NCI-H226 (cell line): Measurements from ENCODE around the gene MEIOB.
"Not testable (repeated sequence)": the region's sequence is repeated elsewhere in the genome, so short reads cannot be mapped to it uniquely, and the experiment has no call there.

Source experiments
- DNase-seq: peaks from one replicate; pipeline ENCODE4 v3.0.0-alpha.2; 2015

The MEIOB gene

GRCh38 chr16:1906055-1906845, 34.3 kb upstream of the MEIOB start:
- DNase-seq, result no peak

GRCh38 chr16:1903845-1904840, 32.2 kb upstream of the MEIOB start:
- no peak for DNase-seq

DNA sequence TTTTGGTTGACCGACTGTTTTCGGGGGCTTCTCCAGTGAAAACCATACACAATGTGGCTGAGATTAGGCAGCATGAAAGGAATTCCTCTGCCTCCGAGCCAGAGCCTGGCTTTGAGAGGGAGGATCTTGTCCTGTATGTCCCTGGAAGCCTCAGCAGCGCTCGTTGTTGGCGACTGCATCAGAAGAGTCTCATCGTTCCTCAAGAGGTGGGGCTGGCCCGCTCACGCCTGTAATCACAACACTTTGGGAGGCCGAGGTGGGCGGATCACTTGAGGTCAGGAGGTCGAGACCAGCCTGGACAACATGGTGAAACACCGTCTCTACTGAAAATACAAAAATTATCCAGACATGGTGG, 31.2 kb upstream of the MEIOB start:
- no peak for DNase-seq

DNA sequence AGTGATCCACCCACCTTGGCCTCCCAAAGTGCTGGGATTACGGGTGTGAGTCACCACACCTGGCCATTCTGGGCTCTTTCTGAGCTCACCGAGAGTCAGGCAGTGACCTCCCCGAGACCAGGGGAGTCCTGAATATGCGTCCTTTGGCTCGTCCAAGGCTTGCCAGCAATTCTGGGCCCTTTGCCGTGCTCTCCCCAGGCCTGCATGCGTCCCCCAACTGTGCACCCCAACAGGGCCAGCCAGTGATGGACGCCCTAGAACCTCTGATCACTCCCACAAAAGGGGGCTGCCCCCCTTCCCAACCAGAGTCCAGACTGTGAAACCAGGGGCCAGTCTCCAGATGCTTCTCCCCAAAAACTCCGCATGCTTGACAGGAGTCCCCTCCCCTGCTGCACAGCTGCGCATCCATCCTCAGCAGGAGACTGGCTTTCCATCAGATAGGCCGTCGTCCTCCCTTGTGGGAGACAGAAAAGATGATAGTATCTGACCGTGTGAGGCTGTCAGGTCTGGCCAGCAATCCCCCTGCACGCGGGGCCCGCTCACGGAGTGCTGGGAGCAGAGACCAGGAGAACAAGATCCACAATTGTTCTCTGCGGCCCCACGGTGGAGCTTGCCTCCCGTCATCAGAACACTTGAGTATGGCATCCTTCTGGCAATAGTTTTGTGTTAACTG, 30.7 kb upstream of the MEIOB start:
- DNase-seq, result no peak

DNA sequence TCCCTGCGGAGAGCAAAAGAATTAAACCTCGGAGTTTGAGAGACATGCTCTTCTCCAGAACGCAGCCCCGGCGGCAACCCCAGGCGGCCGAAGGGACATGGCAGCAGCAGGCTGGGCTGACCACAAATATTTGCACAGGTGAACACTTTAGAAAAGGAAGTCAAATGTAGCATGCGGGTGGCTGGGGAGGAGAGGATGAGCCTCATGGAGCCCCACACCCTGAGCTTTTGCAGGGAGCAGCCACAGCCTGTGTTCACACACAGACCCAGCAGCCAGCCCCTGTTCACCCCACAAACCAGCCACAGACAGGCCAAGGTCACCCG, 28.4 kb upstream of the MEIOB start:
- DNase-seq, result no peak

DNA sequence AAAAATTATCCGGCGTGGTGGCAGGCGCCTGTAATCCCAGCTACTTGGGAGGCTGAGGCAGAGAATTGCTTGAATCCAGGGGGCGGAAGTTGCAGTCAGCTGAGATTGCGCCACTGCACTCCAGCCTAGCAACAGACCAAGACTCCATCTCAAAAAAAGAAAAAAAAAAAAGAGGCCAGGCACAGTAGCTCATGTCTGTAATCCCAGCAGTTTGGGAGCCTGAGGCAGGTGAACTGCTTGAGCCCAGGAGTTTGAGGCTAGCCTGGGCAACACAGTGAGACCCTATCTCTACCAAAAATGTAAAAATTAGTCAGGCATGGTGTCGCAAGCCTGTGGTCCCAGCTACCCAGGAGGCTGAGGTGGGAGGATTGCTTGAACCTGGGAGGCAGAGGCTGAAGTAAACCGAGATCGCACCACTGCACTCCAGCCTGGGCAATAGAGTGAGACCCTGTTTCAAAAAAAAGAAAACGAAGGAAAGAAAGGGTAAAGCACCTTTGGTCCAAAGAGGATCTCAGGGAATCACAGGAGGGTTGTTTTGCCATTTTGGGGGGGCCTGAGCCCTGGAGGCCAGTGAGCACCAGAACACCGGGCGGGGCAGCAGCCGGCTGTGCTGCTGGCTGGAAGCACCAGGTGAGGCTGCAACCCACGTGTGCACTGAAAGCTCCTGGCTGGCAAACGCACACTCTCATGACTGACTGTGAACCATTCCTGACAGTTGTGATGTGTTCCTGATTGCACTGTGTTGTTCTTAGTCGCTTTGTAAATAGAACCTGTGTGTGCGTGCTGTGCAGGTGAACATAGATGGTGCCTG, 27.9 kb upstream of the MEIOB start:
- DNase-seq, result no peak

DNA sequence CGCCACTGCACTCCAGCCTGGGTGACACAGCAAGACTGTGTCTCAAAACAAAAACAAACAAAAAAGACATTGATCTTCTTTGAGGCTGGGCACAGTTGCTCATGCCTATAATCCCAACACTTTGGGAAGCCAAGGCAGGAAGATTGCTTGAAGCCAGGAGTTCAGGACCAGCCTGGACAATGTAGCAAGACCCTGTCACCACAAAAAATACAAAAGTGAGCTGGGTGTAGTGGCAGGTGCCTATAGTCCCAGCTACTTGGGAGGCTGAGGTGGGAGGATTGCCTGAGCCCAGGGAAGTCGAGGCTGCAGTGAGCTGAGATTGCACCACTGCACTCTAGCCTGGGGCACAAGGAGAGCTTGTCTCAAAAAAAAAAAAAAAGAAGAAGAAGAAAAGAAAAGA, 25.7 kb upstream of the MEIOB start:
- not testable (repeated sequence) for DNase-seq

- DNase-seq, result no peak
Observed at GRCh38 chr16:1895949-1896675, 24.1 kb upstream of the MEIOB start.

DNA sequence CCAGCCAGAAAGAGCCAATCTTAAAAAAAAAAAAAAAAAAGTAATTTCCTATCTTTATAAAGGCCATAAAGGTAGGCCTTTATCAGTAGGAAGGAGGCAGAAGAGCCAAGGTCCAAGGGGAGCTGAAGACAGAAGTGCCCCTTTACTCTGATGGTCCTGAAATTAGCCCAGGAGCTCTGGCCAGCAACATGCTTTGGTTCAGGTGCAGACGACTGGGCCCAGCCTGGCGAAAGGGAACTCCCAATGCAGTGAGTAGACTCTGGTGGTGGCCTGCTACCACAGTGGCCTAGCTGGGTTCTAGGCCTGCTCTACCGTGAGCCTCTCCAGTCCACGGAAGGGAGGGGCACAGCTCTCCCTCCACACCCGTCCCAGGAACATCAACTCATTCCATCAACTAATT, 23.1 kb upstream of the MEIOB start:
- no peak for DNase-seq

- no peak for DNase-seq
Observed at GRCh38 chr16:1890708-1891050, 18.7 kb upstream of the MEIOB start.

DNA sequence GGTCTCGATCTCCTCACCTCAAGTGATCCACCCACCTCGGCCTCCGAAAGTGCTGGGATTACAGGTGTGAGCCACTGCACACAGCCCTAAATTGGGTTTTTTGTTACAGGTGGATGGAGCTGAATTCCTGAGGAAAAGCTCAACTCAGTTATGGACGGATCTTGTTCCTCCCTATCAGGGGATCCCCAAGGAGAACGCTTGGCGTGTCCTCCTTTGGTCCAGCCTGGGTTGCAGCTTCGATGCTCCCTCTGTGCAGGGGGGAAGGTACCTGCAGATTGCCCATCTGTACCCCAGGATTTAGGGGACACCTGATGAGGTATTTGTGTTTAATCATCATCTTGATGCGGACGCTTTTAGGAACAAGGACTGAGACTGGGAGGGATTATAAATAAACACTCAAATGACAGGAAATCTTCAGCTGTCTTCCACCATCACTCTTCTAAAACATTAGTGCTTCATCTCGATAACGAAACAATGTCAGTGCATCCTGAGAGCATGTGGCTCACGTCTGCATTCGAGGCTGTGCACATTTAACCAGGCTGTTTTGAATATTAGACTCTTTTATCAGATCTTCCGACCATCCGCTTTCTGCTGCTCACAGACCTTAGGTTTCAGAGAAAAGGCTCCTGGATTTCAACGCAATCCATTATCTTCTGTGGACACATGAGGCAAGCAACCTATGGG, 18.2 kb upstream of the MEIOB start:
- DNase-seq, result no peak

GRCh38 chr16:1887711-1888354, 15.9 kb upstream of the MEIOB start:
- no peak for DNase-seq

DNA sequence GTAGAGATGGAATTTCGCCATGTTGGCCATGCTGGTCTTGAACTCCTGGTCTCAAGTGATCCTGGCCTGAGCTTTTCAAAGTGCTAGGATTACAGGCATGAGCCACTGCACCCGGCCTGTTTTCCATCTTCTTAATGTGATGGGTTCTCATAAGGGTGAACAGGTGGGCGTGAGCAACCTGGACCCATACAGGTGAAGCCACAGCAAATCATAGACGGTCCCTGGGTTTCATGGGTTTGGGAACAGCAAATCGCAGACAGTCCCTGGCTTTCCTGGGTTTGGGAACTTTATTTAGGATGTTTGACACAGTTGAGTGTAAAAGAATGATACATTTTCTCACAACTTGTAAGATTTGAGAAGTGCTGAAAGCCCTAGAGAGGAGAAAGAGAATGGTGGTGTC, 12.9 kb upstream of the MEIOB start:
- no peak for DNase-seq

GRCh38 chr16:1884155-1884760, 12.3 kb upstream of the MEIOB start:
- no peak for DNase-seq

DNA sequence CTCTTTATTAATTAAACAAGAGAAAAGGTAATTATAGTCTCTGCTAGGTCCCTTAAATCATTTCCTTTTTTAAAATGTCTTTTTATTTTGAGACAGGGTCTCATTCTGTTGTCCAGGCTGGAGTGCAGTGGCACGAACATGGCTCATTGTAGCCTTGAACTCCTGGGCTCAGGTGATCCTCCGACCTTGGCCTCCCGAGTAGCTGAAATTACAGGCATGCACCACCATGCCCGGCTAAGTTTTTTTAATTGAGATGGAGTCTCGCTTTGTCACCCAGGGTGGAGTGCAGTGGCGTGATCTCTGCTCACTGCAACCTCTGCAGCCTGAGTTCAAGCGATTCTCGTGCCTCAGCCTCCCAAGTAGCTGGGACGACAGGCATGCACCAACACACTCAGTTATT, 9.2 kb upstream of the MEIOB start:
- not testable (repeated sequence) for DNase-seq

DNA sequence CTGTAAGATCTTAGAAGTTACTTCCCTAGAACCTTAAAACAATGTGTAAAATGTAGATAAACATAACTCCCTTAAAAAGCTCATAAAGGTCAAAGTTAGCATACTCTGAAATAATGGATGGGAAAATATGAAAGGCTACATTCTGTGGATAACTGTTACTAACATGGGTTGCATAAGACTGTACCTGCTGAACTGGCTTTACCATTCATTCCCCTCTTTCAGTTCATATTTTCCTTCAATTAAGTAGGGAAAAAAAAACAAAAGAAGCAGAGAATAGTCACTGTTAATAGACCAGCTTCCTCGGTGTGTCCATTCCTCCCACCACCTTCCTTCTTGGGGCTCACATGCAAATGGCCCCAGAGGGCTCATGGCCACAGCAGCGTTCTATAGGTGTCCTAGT, 7.5 kb upstream of the MEIOB start:
- DNase-seq, result no peak

- DNase-seq, result no peak
Observed at GRCh38 chr16:1878256-1878655, 6.3 kb upstream of the MEIOB start.

DNA sequence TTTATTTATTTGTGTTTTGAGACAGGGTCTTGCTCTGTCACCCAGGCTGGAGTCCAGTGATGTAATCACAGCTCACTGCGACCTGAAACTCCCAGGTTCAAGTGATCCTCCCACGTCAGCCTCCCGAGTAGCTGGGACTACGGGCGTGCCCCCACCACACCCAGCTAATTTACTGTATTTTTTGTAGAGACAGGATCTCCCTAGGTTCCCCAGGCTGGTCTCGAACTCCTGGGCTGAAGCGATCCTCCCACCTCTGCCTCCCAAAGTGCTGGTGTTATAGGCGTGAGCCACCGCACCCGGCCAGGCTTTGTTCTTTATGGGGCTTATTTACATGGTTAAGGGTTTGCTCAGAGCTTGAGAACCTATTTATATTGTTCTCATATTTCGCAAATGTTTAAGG, 5.8 kb upstream of the MEIOB start:
- no peak for DNase-seq

- DNase-seq, result no peak
Observed at GRCh38 chr16:1877089-1877488, 5.1 kb upstream of the MEIOB start.

DNA sequence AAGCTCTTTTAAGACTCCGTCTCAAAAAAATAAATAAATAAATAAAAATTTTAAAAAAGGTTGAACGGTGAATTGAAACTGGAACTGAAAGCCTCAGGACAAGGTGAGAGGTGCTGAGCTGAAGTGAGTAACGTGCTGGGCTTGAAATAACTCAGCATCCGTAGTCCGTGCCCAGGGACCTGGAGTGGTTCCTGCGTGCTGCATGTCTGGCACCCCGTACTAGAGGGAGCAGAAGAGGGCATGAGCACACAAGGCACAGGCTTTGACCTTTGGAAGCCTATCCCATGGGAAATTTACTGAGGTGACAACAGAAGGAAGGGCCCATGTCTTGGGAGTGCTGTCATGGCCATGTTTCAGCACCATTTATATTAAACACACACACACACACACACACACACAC, 4.5 kb upstream of the MEIOB start:
- DNase-seq, result no peak

DNA sequence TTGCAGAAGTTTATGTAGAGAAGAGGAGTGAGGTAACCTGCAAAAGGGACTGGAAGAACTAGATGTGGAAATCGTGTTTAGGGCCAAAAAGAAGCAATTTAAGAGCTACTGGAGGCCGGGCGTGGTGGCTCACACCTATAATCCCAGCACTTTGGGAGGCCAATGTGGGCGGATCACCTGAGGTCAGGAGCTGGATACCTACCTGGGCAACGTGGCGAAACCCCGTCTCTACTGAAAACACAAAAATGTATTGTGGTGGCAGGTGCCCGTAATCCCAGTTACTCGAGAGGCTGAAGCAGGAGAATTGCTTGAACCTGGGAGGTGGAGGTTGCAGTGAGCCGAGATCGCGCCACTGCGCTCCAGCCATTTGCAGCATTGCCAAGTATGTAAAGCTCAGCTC, 4.1 kb upstream of the MEIOB start:
- not testable (repeated sequence) for DNase-seq
